ENCODE results near the gene HCFC1R1.

DNA sequence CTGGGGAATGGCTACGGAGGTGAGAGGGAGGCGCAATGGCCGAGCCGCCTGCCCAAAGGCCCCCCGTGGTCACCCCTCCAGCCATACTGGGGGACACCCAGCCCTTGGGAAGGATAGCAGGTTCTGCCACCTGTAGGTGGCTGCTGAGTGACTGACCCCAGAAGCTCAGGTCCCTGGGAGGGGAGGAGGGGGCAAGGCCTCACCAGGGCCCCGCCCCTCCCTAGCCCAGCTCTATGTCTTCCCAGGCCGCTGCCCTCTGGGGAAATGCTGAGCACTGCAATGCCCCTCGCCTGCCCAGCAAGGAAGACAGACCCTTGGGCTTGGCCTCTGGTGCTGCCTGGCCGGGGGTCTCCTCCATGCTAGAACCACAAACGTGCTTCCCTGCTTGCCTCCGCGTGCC, 22.4 kb downstream of the HCFC1R1 start:
- no peak for TF ChIP-seq ZNF624 (tag by site-specific recombination; IDR thresholded peaks at IDR 0.05)
- TF ChIP-seq, protein P1, sequence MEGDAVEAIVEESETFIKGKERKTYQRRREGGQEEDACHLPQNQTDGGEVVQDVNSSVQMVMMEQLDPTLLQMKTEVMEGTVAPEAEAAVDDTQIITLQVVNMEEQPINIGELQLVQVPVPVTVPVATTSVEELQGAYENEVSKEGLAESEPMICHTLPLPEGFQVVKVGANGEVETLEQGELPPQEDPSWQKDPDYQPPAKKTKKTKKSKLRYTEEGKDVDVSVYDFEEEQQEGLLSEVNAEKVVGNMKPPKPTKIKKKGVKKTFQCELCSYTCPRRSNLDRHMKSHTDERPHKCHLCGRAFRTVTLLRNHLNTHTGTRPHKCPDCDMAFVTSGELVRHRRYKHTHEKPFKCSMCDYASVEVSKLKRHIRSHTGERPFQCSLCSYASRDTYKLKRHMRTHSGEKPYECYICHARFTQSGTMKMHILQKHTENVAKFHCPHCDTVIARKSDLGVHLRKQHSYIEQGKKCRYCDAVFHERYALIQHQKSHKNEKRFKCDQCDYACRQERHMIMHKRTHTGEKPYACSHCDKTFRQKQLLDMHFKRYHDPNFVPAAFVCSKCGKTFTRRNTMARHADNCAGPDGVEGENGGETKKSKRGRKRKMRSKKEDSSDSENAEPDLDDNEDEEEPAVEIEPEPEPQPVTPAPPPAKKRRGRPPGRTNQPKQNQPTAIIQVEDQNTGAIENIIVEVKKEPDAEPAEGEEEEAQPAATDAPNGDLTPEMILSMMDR (tag by site-specific recombination; IDR thresholded peaks at IDR 0.05), result no peak

All from HEK293 (cell line).